GM21447 (cell line): ENCODE measurements around the gene PDC.
"Not testable (repeated sequence)": the region's sequence is repeated elsewhere in the genome, so short reads cannot be mapped to it uniquely, and the experiment has no call there.

Experiments used
- ATAC-seq: cut with Tn5 transposase; IDR thresholded peaks from one replicate; pipeline ENCODE4 v1.9.1; 2021; ENCODE audit not compliant: unreplicated experiment

Gene PDC

GRCh38 chr1:186404454-186405051 lies 56.4 kb downstream of the PDC start:
- no peak for ATAC-seq

DNA sequence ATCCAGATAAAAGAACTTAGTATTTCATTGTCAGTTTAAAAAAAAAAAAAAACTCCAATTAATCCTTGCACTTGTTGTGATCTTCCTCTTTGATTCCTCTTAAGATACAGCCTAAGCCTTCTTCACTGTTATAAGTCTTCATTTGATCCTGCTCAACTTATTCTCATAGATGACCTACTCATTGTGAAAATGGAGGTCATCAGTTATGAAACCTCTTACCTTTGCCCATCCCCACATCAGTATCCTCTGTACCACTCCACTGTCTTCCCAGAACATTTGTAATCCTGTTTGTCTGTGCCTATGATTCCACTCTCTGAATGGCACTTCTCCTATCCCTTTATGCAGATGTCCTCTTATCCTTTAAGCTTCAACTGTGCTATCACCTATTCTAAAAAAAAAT lies 57.3 kb downstream of the PDC start:
- ATAC-seq = no peak

GRCh38 chr1:186401446-186401845 lies 59.5 kb downstream of the PDC start:
- not testable (repeated sequence) for ATAC-seq
